ENCODE results near the gene NUCKS1.

- TF ChIP-seq CTCF (conservative IDR thresholded peaks at IDR 0.05 in 1 of 2, IDR thresholded peaks at IDR 0.05 in 1 of 2; ENCODE audit: low read depth in 1 of 2, low read length in 2 of 2) (no peak), EZH2 (IDR thresholded peaks at IDR 0.05; ENCODE audit: low read length, missing control alignments) (no peak)
Measured at GRCh38 chr1:205709059-205709398, 41.0 kb downstream of the NUCKS1 start.

Data from fibroblast of lung (primary cell).